Gastroesophageal sphincter (tissue), 3 donors: ENCODE data around the gene BLCAP.

Experiments used
- POLR2A ChIP-seq, 2 donors: fragments of 450-650 bp; IDR thresholded peaks; one replicate each; pipeline ENCODE4 v1.6.1; 2017; ENCODE audit warnings: antibody characterized with exemption in 2 of 2, mild to moderate bottlenecking in 2 of 2, moderate library complexity in 1 of 2
- POLR2AphosphoS5 ChIP-seq: sonication (generic); formaldehyde crosslinking; IDR thresholded peaks from one replicate; pipeline ENCODE4 v1.6.1; 2017; ENCODE audit warnings: antibody characterized with exemption
- TF ChIP-seq, protein P1 (sequence below), 4 experiments: fragments of 200-600 bp in 2 of 4; fragments of 450-650 bp in 2 of 4; sonication (generic) in 1 of 4; IDR thresholded peaks; one replicate each; pipeline ENCODE4 v1.5.1; 2017 to 2019; ENCODE audit warnings: antibody characterized with exemption in 4 of 4, mild to moderate bottlenecking in 2 of 4, moderate library complexity in 2 of 4

DNA sequence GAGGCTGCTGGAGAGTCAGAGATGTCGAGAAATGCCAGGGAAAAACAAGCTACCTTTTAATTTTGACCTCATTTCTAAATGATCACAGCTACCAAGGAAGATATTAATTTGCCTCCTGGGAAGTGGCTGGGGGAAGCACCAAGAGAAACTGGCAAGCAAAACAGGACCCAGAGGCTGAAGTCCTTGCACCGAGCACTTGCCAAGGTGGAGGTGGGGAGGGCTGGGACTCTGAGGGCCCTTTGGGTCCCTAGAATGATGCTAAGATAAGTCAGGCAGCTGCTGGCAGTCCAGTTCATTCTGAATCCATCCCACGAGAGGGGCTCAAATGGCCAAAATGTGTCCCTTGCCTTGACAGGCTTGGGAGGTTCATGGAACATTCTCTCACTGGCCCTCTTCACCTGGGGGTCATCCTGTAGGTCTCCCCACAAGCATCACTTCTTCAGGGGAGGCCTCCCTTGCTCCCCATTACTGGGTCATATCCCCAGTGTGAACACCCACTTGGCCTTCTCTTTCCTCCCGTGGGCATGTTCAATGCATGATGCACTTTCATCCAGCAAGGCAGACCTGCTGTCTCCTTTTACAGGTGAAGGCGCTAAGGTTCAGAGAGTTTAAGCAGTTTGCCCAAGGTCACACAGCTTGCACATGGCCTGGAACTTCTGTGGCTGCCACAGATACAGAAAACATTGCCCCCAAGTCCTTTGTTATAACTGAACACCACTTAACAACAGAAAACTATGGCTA lies 39.1 kb upstream of the BLCAP start:
- TF ChIP-seq, protein P1, sequence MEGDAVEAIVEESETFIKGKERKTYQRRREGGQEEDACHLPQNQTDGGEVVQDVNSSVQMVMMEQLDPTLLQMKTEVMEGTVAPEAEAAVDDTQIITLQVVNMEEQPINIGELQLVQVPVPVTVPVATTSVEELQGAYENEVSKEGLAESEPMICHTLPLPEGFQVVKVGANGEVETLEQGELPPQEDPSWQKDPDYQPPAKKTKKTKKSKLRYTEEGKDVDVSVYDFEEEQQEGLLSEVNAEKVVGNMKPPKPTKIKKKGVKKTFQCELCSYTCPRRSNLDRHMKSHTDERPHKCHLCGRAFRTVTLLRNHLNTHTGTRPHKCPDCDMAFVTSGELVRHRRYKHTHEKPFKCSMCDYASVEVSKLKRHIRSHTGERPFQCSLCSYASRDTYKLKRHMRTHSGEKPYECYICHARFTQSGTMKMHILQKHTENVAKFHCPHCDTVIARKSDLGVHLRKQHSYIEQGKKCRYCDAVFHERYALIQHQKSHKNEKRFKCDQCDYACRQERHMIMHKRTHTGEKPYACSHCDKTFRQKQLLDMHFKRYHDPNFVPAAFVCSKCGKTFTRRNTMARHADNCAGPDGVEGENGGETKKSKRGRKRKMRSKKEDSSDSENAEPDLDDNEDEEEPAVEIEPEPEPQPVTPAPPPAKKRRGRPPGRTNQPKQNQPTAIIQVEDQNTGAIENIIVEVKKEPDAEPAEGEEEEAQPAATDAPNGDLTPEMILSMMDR (IDR thresholded peaks at IDR 0.05): no peak
- TF ChIP-seq POLR2A (IDR thresholded peaks at IDR 0.05) (no peak), POLR2AphosphoS5 (no peak)
